Measurements from ENCODE around the gene HRK. TPM values are rescaled to one million over a fixed set of nuclear protein-coding genes. Genes with fewer than 3 reads are reported as not detected.

HRK gene
- total and polyA plus RNA-seq, 5 donors from 2014 or later, result 0.25 TPM; not detected in 4

- no peak overlapping the region for H3K27ac Mint-ChIP-seq
- peaks cover 54% of the 10 kb centered on the region for H3K27me3 Mint-ChIP-seq
- DNase-seq (no peak), ATAC-seq (ENCODE audit: low read depth in 2 of 2) (no peak)
- no peaks in the 10 kb centered on the region for H3K36me3 Mint-ChIP-seq
- H3K4me1 Mint-ChIP-seq, result no peaks in the 10 kb centered on the region
- Histone ChIP-seq H3K36me3 (ENCODE audit: control insufficient read depth, insufficient read depth, low read length) (no peaks in the 10 kb centered on the region), H3K27me3 (ENCODE audit: control insufficient read depth, insufficient read depth, low read length) (peaks cover 12% of the 10 kb centered on the region), H3K4me1 (ENCODE audit: control insufficient read depth, insufficient read depth, low read length, poor library complexity, severe bottlenecking) (no peaks in the 10 kb centered on the region), H3K27ac (ENCODE audit: insufficient read depth, low read length, poor library complexity, severe bottlenecking) (no peak overlapping the region), H3K9me3 (ENCODE audit: control insufficient read depth in 2 of 2, low read length in 2 of 2) (peaks cover 0 to 1% of the 10 kb centered on the region in 2 experiments), H3K4me3 (ENCODE audit: low read depth, low read length) (no peak overlapping the region)
- no peak overlapping the region for H3K4me3 Mint-ChIP-seq
- H3K9me3 Mint-ChIP-seq, result peaks cover 0 to 5% (median 0%) of the 10 kb centered on the region in 7 donors
Measured at GRCh38 chr12:116897476-116897875, 16.2 kb upstream of the HRK start.

GRCh38 chr12:116896411-116896924 lies 15.2 kb upstream of the HRK start:
- Histone ChIP-seq H3K9me3 (ENCODE audit: control insufficient read depth in 2 of 2, low read length in 2 of 2) (peaks cover 0 to under 1% of the 10 kb centered on the region in 2 experiments), H3K4me1 (ENCODE audit: control insufficient read depth, insufficient read depth, low read length, poor library complexity, severe bottlenecking) (no peaks in the 10 kb centered on the region), H3K36me3 (ENCODE audit: control insufficient read depth, insufficient read depth, low read length) (no peaks in the 10 kb centered on the region), H3K27me3 (ENCODE audit: control insufficient read depth, insufficient read depth, low read length) (peaks cover 6% of the 10 kb centered on the region), H3K27ac (ENCODE audit: insufficient read depth, low read length, poor library complexity, severe bottlenecking) (no peak overlapping the region), H3K4me3 (ENCODE audit: low read depth, low read length) (no peak overlapping the region)
- Mint-ChIP-seq H3K27ac (no peak overlapping the region), H3K27me3 (peaks cover 50% of the 10 kb centered on the region), H3K4me3 (no peak overlapping the region), H3K9me3 (peaks cover 0 to 5% (median 0%) of the 10 kb centered on the region in 7 donors), H3K4me1 (no peaks in the 10 kb centered on the region), H3K36me3 (no peaks in the 10 kb centered on the region)
- DNase-seq (no peak), ATAC-seq (ENCODE audit: low read depth in 2 of 2) (no peak)

GRCh38 chr12:116894913-116895312 lies 13.7 kb upstream of the HRK start:
- no peak for DNase-seq
- Histone ChIP-seq H3K27me3 (ENCODE audit: control insufficient read depth, insufficient read depth, low read length) (peaks cover 6% of the 10 kb centered on the region), H3K36me3 (ENCODE audit: control insufficient read depth, insufficient read depth, low read length) (no peaks in the 10 kb centered on the region), H3K4me1 (ENCODE audit: control insufficient read depth, insufficient read depth, low read length, poor library complexity, severe bottlenecking) (no peaks in the 10 kb centered on the region), H3K9me3 (ENCODE audit: control insufficient read depth in 2 of 2, low read length in 2 of 2) (no peaks in the 10 kb centered on the region), H3K27ac (ENCODE audit: insufficient read depth, low read length, poor library complexity, severe bottlenecking) (no peak overlapping the region), H3K4me3 (ENCODE audit: low read depth, low read length) (no peak overlapping the region)
- Mint-ChIP-seq H3K36me3 (no peaks in the 10 kb centered on the region), H3K4me3 (no peak overlapping the region), H3K27me3 (peaks cover 34% of the 10 kb centered on the region), H3K27ac (no peak overlapping the region), H3K9me3 (peaks cover 0 to 5% (median 0%) of the 10 kb centered on the region in 7 donors), H3K4me1 (no peaks in the 10 kb centered on the region)
- ATAC-seq (ENCODE audit: low read depth in 2 of 2), result no peak

- Histone ChIP-seq H3K27ac (ENCODE audit: insufficient read depth, low read length, poor library complexity, severe bottlenecking) (no peak overlapping the region), H3K9me3 (ENCODE audit: control insufficient read depth in 2 of 2, low read length in 2 of 2) (no peaks in the 10 kb centered on the region), H3K4me1 (ENCODE audit: control insufficient read depth, insufficient read depth, low read length, poor library complexity, severe bottlenecking) (no peaks in the 10 kb centered on the region), H3K27me3 (ENCODE audit: control insufficient read depth, insufficient read depth, low read length) (peaks cover 3% of the 10 kb centered on the region), H3K36me3 (ENCODE audit: control insufficient read depth, insufficient read depth, low read length) (no peaks in the 10 kb centered on the region), H3K4me3 (ENCODE audit: low read depth, low read length) (no peak overlapping the region)
- Mint-ChIP-seq H3K4me1 (no peaks in the 10 kb centered on the region), H3K9me3 (peaks cover 0 to 3% (median 0%) of the 10 kb centered on the region in 7 donors), H3K4me3 (no peak overlapping the region), H3K36me3 (no peaks in the 10 kb centered on the region), H3K27me3 (peaks cover 37% of the 10 kb centered on the region), H3K27ac (no peak overlapping the region)
- ATAC-seq (ENCODE audit: low read depth in 2 of 2) (no peak), DNase-seq (no peak)
Measured at GRCh38 chr12:116892349-116893140, 11.3 kb upstream of the HRK start.

- no peaks in the 10 kb centered on the region for H3K4me1 Mint-ChIP-seq
- Histone ChIP-seq H3K4me1 (ENCODE audit: control insufficient read depth, insufficient read depth, low read length, poor library complexity, severe bottlenecking) (no peaks in the 10 kb centered on the region), H3K27ac (ENCODE audit: insufficient read depth, low read length, poor library complexity, severe bottlenecking) (no peak overlapping the region), H3K36me3 (ENCODE audit: control insufficient read depth, insufficient read depth, low read length) (no peaks in the 10 kb centered on the region), H3K9me3 (ENCODE audit: control insufficient read depth in 2 of 2, low read length in 2 of 2) (no peaks in the 10 kb centered on the region), H3K4me3 (ENCODE audit: low read depth, low read length) (no peak overlapping the region), H3K27me3 (ENCODE audit: control insufficient read depth, insufficient read depth, low read length) (peaks cover 6% of the 10 kb centered on the region)
- ATAC-seq (ENCODE audit: low read depth in 2 of 2), result no peak
- H3K36me3 Mint-ChIP-seq, result no peaks in the 10 kb centered on the region
- peaks cover 40% of the 10 kb centered on the region for H3K27me3 Mint-ChIP-seq
- no peak overlapping the region for H3K4me3 Mint-ChIP-seq
- H3K9me3 Mint-ChIP-seq, result peaks cover 0 to 3% (median 0%) of the 10 kb centered on the region in 7 donors
- no peak overlapping the region for H3K27ac Mint-ChIP-seq
- no peak for DNase-seq
Measured at GRCh38 chr12:116891019-116891418, 9.8 kb upstream of the HRK start.

GRCh38 chr12:116890330-116890729 lies 9.1 kb upstream of the HRK start:
- no peaks in the 10 kb centered on the region for H3K36me3 Mint-ChIP-seq
- H3K4me1 Mint-ChIP-seq, result no peaks in the 10 kb centered on the region
- ATAC-seq (ENCODE audit: low read depth in 2 of 2), result no peak

GRCh38 chr12:116887897-116888296 lies 6.7 kb upstream of the HRK start:
- Histone ChIP-seq H3K4me3 (ENCODE audit: low read depth, low read length) (no peak overlapping the region), H3K27ac (ENCODE audit: insufficient read depth, low read length, poor library complexity, severe bottlenecking) (no peak overlapping the region), H3K4me1 (ENCODE audit: control insufficient read depth, insufficient read depth, low read length, poor library complexity, severe bottlenecking) (no peaks in the 10 kb centered on the region), H3K36me3 (ENCODE audit: control insufficient read depth, insufficient read depth, low read length) (no peaks in the 10 kb centered on the region), H3K9me3 (ENCODE audit: control insufficient read depth in 2 of 2, low read length in 2 of 2) (no peaks in the 10 kb centered on the region), H3K27me3 (ENCODE audit: control insufficient read depth, insufficient read depth, low read length) (peaks cover 13% of the 10 kb centered on the region)
- no peaks in the 10 kb centered on the region for H3K36me3 Mint-ChIP-seq
- peaks cover 55% of the 10 kb centered on the region for H3K27me3 Mint-ChIP-seq
- ATAC-seq (ENCODE audit: low read depth in 2 of 2) (no peak), DNase-seq (no peak)
- no peaks in the 10 kb centered on the region for H3K4me1 Mint-ChIP-seq
- no peak overlapping the region for H3K4me3 Mint-ChIP-seq
- H3K9me3 Mint-ChIP-seq, result peaks cover 0 to 3% (median 0%) of the 10 kb centered on the region in 7 donors
- no peak overlapping the region for H3K27ac Mint-ChIP-seq

More at GRCh38 chr12:116890330-116890729, 9.1 kb upstream of the HRK start:
- H3K36me3 ChIP-seq (ENCODE audit: control insufficient read depth, insufficient read depth, low read length), result no peaks in the 10 kb centered on the region
- no peak for DNase-seq
- H3K4me1 ChIP-seq (ENCODE audit: control insufficient read depth, insufficient read depth, low read length, poor library complexity, severe bottlenecking), result no peaks in the 10 kb centered on the region
- peaks cover 5% of the 10 kb centered on the region for H3K27me3 ChIP-seq (ENCODE audit: control insufficient read depth, insufficient read depth, low read length)
- Mint-ChIP-seq H3K27ac (no peak overlapping the region), H3K27me3 (peaks cover 42% of the 10 kb centered on the region), H3K4me3 (no peak overlapping the region), H3K9me3 (peaks cover 0 to 3% (median 0%) of the 10 kb centered on the region in 7 donors)
- no peak overlapping the region for H3K27ac ChIP-seq (ENCODE audit: insufficient read depth, low read length, poor library complexity, severe bottlenecking)
- H3K4me3 ChIP-seq (ENCODE audit: low read depth, low read length), result no peak overlapping the region
- no peaks in the 10 kb centered on the region for H3K9me3 ChIP-seq (ENCODE audit: control insufficient read depth in 2 of 2, low read length in 2 of 2)

GRCh38 chr12:116887244-116887643 lies 6.0 kb upstream of the HRK start:
- Histone ChIP-seq H3K4me1 (ENCODE audit: control insufficient read depth, insufficient read depth, low read length, poor library complexity, severe bottlenecking) (no peaks in the 10 kb centered on the region), H3K4me3 (ENCODE audit: low read depth, low read length) (no peak overlapping the region), H3K27ac (ENCODE audit: insufficient read depth, low read length, poor library complexity, severe bottlenecking) (no peak overlapping the region), H3K9me3 (ENCODE audit: control insufficient read depth in 2 of 2, low read length in 2 of 2) (no peaks in the 10 kb centered on the region), H3K27me3 (ENCODE audit: control insufficient read depth, insufficient read depth, low read length) (peaks cover 19% of the 10 kb centered on the region), H3K36me3 (ENCODE audit: control insufficient read depth, insufficient read depth, low read length) (no peaks in the 10 kb centered on the region)
- no peak overlapping the region for H3K27ac Mint-ChIP-seq
- H3K9me3 Mint-ChIP-seq, result peaks cover 0 to 3% (median 0%) of the 10 kb centered on the region in 7 donors
- ATAC-seq (ENCODE audit: low read depth in 2 of 2), result no peak
- no peak for DNase-seq
- H3K36me3 Mint-ChIP-seq, result no peaks in the 10 kb centered on the region
- no peak overlapping the region for H3K4me3 Mint-ChIP-seq
- H3K27me3 Mint-ChIP-seq, result peaks cover 61% of the 10 kb centered on the region
- peaks cover 0 to 6% (median 1%) of the 10 kb centered on the region in 4 donors for H3K4me1 Mint-ChIP-seq

All from CD4-positive, CD25-positive, alpha-beta regulatory T cell (primary cell).